SK-N-SH (cell line): ENCODE measurements around the gene GPR18. TPM values are rescaled to one million over a fixed set of nuclear protein-coding genes. Genes with fewer than 3 reads are reported as not detected.

Experiments
- CTCF ChIA-PET: fragments of 300-600, 350-600 bp; formaldehyde crosslinking; extraction: SDS; loops from one replicate; lab custom pipeline; 2021; lab: Yijun Ruan, JAX
- POLR2A ChIA-PET: fragments of 350-600 bp; sonication (Branson Sonifier 250); formaldehyde crosslinking; extraction: SDS; loops from one replicate; lab custom pipeline; 2020; ENCODE audit warnings: antibody characterized with exemption, inconsistent platforms; lab: Yijun Ruan, JAX
- DNase-seq: peaks from one replicate; pipeline ENCODE4 v3.0.0; 2012
- H2AFZ ChIP-seq: fragments of 200-600 bp; sonication (generic); 2 replicates; pipeline ENCODE4 v1.8.1; 2016; ENCODE audit warnings: antibody characterized with exemption, mild to moderate bottlenecking, low read depth
- H3F3A ChIP-seq: fragments of 200-600 bp; sonication (generic); replicated peaks from 2 replicates; pipeline ENCODE3; 2016; ENCODE audit warnings: antibody characterized with exemption, mild to moderate bottlenecking; ENCODE audit not compliant: insufficient read depth
- H3K27ac ChIP-seq, 2 experiments: fragments of 200-500 bp in 1 of 2; fragments of 200-600 bp in 1 of 2; sonication (Bioruptor generic) in 1 of 2; sonication (generic), shearing (Covaris generic) in 1 of 2; 2 replicates each; pipeline versions ENCODE4 v1.5.1 to v1.6.1; 2014 to 2016; ENCODE audit warnings: low read depth in 2 of 2, inconsistent platforms in 1 of 2, low read length in 1 of 2, mild to moderate bottlenecking in 1 of 2, mixed read lengths in 1 of 2
- H3K27me3 ChIP-seq: fragments of 200-600 bp; sonication (generic), shearing (Covaris generic); 2 replicates; pipeline ENCODE4 v1.6.1; 2016; ENCODE audit warnings: mixed run types; ENCODE audit not compliant: insufficient read depth
- H3K36me3 ChIP-seq, 2 experiments: fragments of 200-500 bp in 1 of 2; fragments of 200-600 bp in 1 of 2; sonication (Bioruptor generic) in 1 of 2; sonication (generic) in 1 of 2; replicated peaks in 1 of 2; 2 replicates each; pipeline versions ENCODE3 to v1.5.1; 2014 to 2016; ENCODE audit warnings: low read length in 1 of 2, mild to moderate bottlenecking in 1 of 2; ENCODE audit not compliant: insufficient read depth in 2 of 2, control insufficient read depth in 1 of 2
- H3K4me1 ChIP-seq, 2 experiments: fragments of 200-500 bp in 1 of 2; fragments of 200-600 bp in 1 of 2; sonication (Bioruptor generic) in 1 of 2; sonication (generic), shearing (Covaris generic) in 1 of 2; 2 replicates each; pipeline versions ENCODE4 v1.5.1 to v1.6.1; 2014 to 2016; ENCODE audit warnings: low read depth in 1 of 2, low read length in 1 of 2, mixed run types in 1 of 2; ENCODE audit not compliant: insufficient read depth in 2 of 2, control insufficient read depth in 1 of 2
- H3K4me2 ChIP-seq: fragments of 200-600 bp; sonication (generic), shearing (Covaris generic); 2 replicates; pipeline ENCODE4 v1.6.1; 2017; ENCODE audit warnings: mixed run types
- H3K4me3 ChIP-seq, 2 experiments: fragments of 200-500 bp in 1 of 2; fragments of 200-600 bp in 1 of 2; sonication (Bioruptor generic) in 1 of 2; sonication (generic), shearing (Covaris generic) in 1 of 2; 2 replicates each; pipeline versions ENCODE4 v1.5.1 to v1.8.1; 2014 to 2016; ENCODE audit warnings: low read depth in 2 of 2, inconsistent platforms in 1 of 2, low read length in 1 of 2, mild to moderate bottlenecking in 1 of 2, mixed read lengths in 1 of 2, moderate library complexity in 1 of 2
- H3K79me2 ChIP-seq: fragments of 200-600 bp; sonication (generic); 2 replicates; pipeline ENCODE4 v1.8.1; 2017; ENCODE audit warnings: mild to moderate bottlenecking; ENCODE audit not compliant: insufficient read depth
- H3K9ac ChIP-seq: fragments of 200-600 bp; sonication (generic); 2 replicates; pipeline ENCODE4 v1.6.1; 2017; ENCODE audit warnings: mixed run types
- H3K9me2 ChIP-seq: fragments of 200-600 bp; sonication (generic); 2 replicates; pipeline ENCODE4 v1.6.1; 2017; ENCODE audit warnings: mixed run types
- H3K9me3 ChIP-seq: fragments of 200-600 bp; sonication (generic); 2 replicates; pipeline ENCODE4 v1.6.1; 2017; ENCODE audit warnings: mixed run types, mild to moderate bottlenecking, moderate library complexity
- H4K20me1 ChIP-seq: fragments of 200-600 bp; sonication (generic); 2 replicates; pipeline ENCODE4 v1.6.1; 2017; ENCODE audit warnings: mild to moderate bottlenecking, mixed run types; ENCODE audit not compliant: insufficient read depth
- CTCF ChIP-seq: fragments of 200-600 bp; sonication (generic); IDR thresholded peaks from 2 replicates; pipeline ENCODE4 v1.6.1; 2017; ENCODE audit warnings: antibody characterized with exemption, mild to moderate bottlenecking, moderate library complexity
- EZH2phosphoT487 ChIP-seq: fragments of 200-600 bp; sonication (generic); IDR thresholded peaks from 2 replicates; pipeline ENCODE4 v1.6.1; 2017; ENCODE audit warnings: low read depth, mixed run types, mild to moderate bottlenecking, antibody characterized with exemption, moderate library complexity, borderline replicate concordance
- FOSL2 ChIP-seq: IDR thresholded peaks from 2 replicates; pipeline ENCODE4 v1.4.0; 2012; ENCODE audit warnings: low read depth, mild to moderate bottlenecking, moderate library complexity, borderline replicate concordance
- GABPA ChIP-seq: IDR thresholded peaks from 2 replicates; pipeline ENCODE4 v1.4.0; 2012; ENCODE audit warnings: low read depth, mild to moderate bottlenecking
- GATA2 ChIP-seq: sonication (generic); formaldehyde crosslinking; IDR thresholded peaks from 2 replicates; pipeline ENCODE4 v1.5.0; 2020; ENCODE audit warnings: mild to moderate bottlenecking, missing genetic modification reagents
- MEF2A ChIP-seq: IDR thresholded peaks from 2 replicates; pipeline ENCODE4 v1.4.0; 2012; ENCODE audit warnings: low read depth, borderline replicate concordance
- NRF1 ChIP-seq: IDR thresholded peaks from 2 replicates; pipeline ENCODE4 v1.6.1; 2012; ENCODE audit warnings: low read depth, mild to moderate bottlenecking, low read length
- POLR2AphosphoS5 ChIP-seq: IDR thresholded peaks from 2 replicates; pipeline ENCODE4 v1.6.1; 2012; ENCODE audit warnings: low read depth, low read length
- RAD21 ChIP-seq: IDR thresholded peaks from 2 replicates; pipeline ENCODE4 v1.6.1; 2012; ENCODE audit warnings: mild to moderate bottlenecking, low read length
- RXRA ChIP-seq: IDR thresholded peaks from 2 replicates; pipeline ENCODE4 v1.4.0; 2012; ENCODE audit warnings: low read depth, mild to moderate bottlenecking, borderline replicate concordance
- SMC3 ChIP-seq: IDR thresholded peaks from 2 replicates; pipeline ENCODE4 v1.6.1; 2012; ENCODE audit warnings: low read depth, low read length, improper control_type of control experiment
- TCF12 ChIP-seq: IDR thresholded peaks from 2 replicates; pipeline ENCODE4 v1.4.0; 2012
- USF1 ChIP-seq: IDR thresholded peaks from 2 replicates; pipeline ENCODE4 v1.4.0; 2012; ENCODE audit warnings: low read depth, borderline replicate concordance
- USF2 ChIP-seq: fragments of 150-350 bp; IDR thresholded peaks from 2 replicates; pipeline ENCODE4 v1.6.1; 2017; ENCODE audit warnings: antibody characterized with exemption, low read length, low read depth, borderline replicate concordance
- WGBS: methylation state at CpG from one replicate; pipeline ENCODE4 v1.1.6; 2017; ENCODE audit warnings: low lambda C conversion rate; 5-methylcytosine and 5-hydroxymethylcytosine counted together
- polyA plus RNA-seq, 3 experiments: library from polyadenylated mRNA; depleted of rRNA; stranded (reverse); fragments of >200 nt; gene quantifications; 2 replicates each; pipeline ENCODE4 v1.2.3, GENCODE V29; 2012

GPR18 gene
- polyA plus RNA-seq, 1 of the 3 experiments (the other 2 are of a cell fraction): not detected

GRCh38 chr13:99301056-99301838 lies 43.1 kb upstream of the GPR18 start:
- H3K27ac ChIP-seq: no peak overlapping the region
- ChIA-PET CTCF (interaction anchor here (0.6 to 1.5 kb wide), 3 partner anchors 8 to 141 kb away, joined by 3 to 5 read pairs (median 3); no protein-coding TSS in a partner anchor), POLR2A (no interaction called here)
- no peak for DNase-seq
- no peaks in the 10 kb centered on the region for H3F3A ChIP-seq
- no peak overlapping the region for H3K4me2 ChIP-seq
- no peaks in the 10 kb centered on the region for H4K20me1 ChIP-seq
- no peak overlapping the region for H2AFZ ChIP-seq
- peaks cover 4 to 5% of the 10 kb centered on the region in 2 experiments for H3K36me3 ChIP-seq
- 93% methylated on average over 7 of the region's 7 CpGs for WGBS
- TF ChIP-seq RXRA (no peak), NRF1 (no peak), USF2 (no peak), POLR2AphosphoS5 (no peak), MEF2A (no peak), RAD21 (no peak), GATA2 (CRISPR knock-in tag) (no peak), FOSL2 (no peak), USF1 (no peak), EZH2phosphoT487 (no peak)
- no peaks in the 10 kb centered on the region for H3K9me2 ChIP-seq
- no peak overlapping the region for H3K9ac ChIP-seq
- no peaks in the 10 kb centered on the region for H3K9me3 ChIP-seq
- H3K4me1 ChIP-seq: peaks cover 1 to 5% of the 10 kb centered on the region in 2 experiments; a peak in 2 of 4 replicates
- H3K79me2 ChIP-seq: no peaks in the 10 kb centered on the region
- H3K27me3 ChIP-seq: no peaks in the 10 kb centered on the region
- H3K4me3 ChIP-seq: no peak overlapping the region

GRCh38 chr13:99299920-99300341 lies 41.8 kb upstream of the GPR18 start:
- no peak for TF ChIP-seq USF2
- no peak for TF ChIP-seq SMC3
- no peak for TF ChIP-seq GABPA
- no peak for TF ChIP-seq CTCF
- no peak for TF ChIP-seq TCF12
- no peak for TF ChIP-seq POLR2AphosphoS5
- Histone ChIP-seq H3K4me2 (no peak overlapping the region), H3K27ac (no peak overlapping the region), H3K79me2 (no peaks in the 10 kb centered on the region), H3K4me3 (no peak overlapping the region), H3F3A (no peaks in the 10 kb centered on the region), H2AFZ (no peak overlapping the region), H3K27me3 (no peaks in the 10 kb centered on the region), H3K4me1 (peaks cover 5 to 11% of the 10 kb centered on the region in 2 experiments; a peak in 2 of 4 replicates), H3K9ac (no peak overlapping the region), H3K9me2 (no peaks in the 10 kb centered on the region), H3K36me3 (peaks cover 4 to 5% of the 10 kb centered on the region in 2 experiments), H3K9me3 (no peaks in the 10 kb centered on the region), H4K20me1 (no peaks in the 10 kb centered on the region)
- no peak for DNase-seq
- 96% methylated on average over 4 of the region's 4 CpGs for WGBS
- ChIA-PET CTCF (interaction anchor here (1.0 to 1.5 kb wide), 4 partner anchors 9 to 123 kb away, joined by 3 to 7 read pairs (median 4); no protein-coding TSS in a partner anchor), POLR2A (no interaction called here)
